Activated CD8-positive, alpha-beta memory T cell treated with anti-CD3 and anti-CD28 coated beads for 24 hours (primary cell): Measurements from ENCODE around the gene FHDC1.

ENCODE experiments used
- DNase-seq: peaks from one replicate; pipeline ENCODE4 v3.0.0-alpha.2; 2020

The FHDC1 gene

GRCh38 chr4:152959080-152959479 lies 23.0 kb downstream of the FHDC1 start:
- DNase-seq: no peak

- DNase-seq: no peak
These were observed 24.0 kb downstream of the FHDC1 start for GRCh38 chr4:152960082-152960481.

GRCh38 chr4:152961014-152961772 lies 25.1 kb downstream of the FHDC1 start:
- DNase-seq: no peak

- no peak for DNase-seq
These were observed 25.6 kb downstream of the FHDC1 start for GRCh38 chr4:152961773-152962115.

GRCh38 chr4:152962150-152962549 lies 26.0 kb downstream of the FHDC1 start:
- no peak for DNase-seq

GRCh38 chr4:152964335-152964734 lies 28.2 kb downstream of the FHDC1 start:
- no peak for DNase-seq

GRCh38 chr4:152965611-152966010 lies 29.5 kb downstream of the FHDC1 start:
- no peak for DNase-seq

- DNase-seq: no peak
These were observed 31.8 kb downstream of the FHDC1 start for GRCh38 chr4:152967907-152968306.

- DNase-seq: no peak
These were observed 32.8 kb downstream of the FHDC1 start for GRCh38 chr4:152968806-152969394.

- no peak for DNase-seq
These were observed 34.1 kb downstream of the FHDC1 start for GRCh38 chr4:152970102-152970820.

GRCh38 chr4:152971053-152971452 lies 34.9 kb downstream of the FHDC1 start:
- no peak for DNase-seq

- no peak for DNase-seq
These were observed 36.9 kb downstream of the FHDC1 start for GRCh38 chr4:152972821-152973628.

GRCh38 chr4:152973629-152974467 lies 37.7 kb downstream of the FHDC1 start:
- DNase-seq: no peak

GRCh38 chr4:152974468-152975379 lies 38.6 kb downstream of the FHDC1 start:
- no peak for DNase-seq

GRCh38 chr4:152975380-152976211 lies 39.5 kb downstream of the FHDC1 start:
- DNase-seq: no peak

GRCh38 chr4:152976212-152976761 lies 40.2 kb downstream of the FHDC1 start:
- no peak for DNase-seq

GRCh38 chr4:152979731-152980330 lies 43.7 kb downstream of the FHDC1 start:
- DNase-seq: no peak

- DNase-seq: no peak
These were observed 45.2 kb downstream of the FHDC1 start for GRCh38 chr4:152981278-152981677.

- no peak for DNase-seq
These were observed 45.7 kb downstream of the FHDC1 start for GRCh38 chr4:152981842-152982241.

- DNase-seq: no peak
These were observed 47.1 kb downstream of the FHDC1 start for GRCh38 chr4:152983221-152983620.
